GM04504 (cell line): ENCODE measurements around the gene STARD3.

Experiments
- DNase-seq: peaks from one replicate; pipeline ENCODE4 v3.0.0-alpha.2; 2012; ENCODE audit warnings: low read depth

The STARD3 gene

GRCh38 chr17:39660397-39661385 is 23.7 kb downstream of the STARD3 start:
- DNase-seq: no peak

- no peak for DNase-seq
These were observed 25.0 kb downstream of the STARD3 start for GRCh38 chr17:39661744-39662541.

- no peak for DNase-seq
These were observed 25.8 kb downstream of the STARD3 start for GRCh38 chr17:39662551-39663339.

- no peak for DNase-seq
These were observed 26.4 kb downstream of the STARD3 start for GRCh38 chr17:39663340-39663687.

GRCh38 chr17:39663688-39664580 is 27.0 kb downstream of the STARD3 start:
- DNase-seq: no peak

- no peak for DNase-seq
These were observed 27.9 kb downstream of the STARD3 start, which contains the start of gene TCAP for GRCh38 chr17:39664581-39665561. TCAP (plus strand) TSS chr17:39665349; CDS start chr17:39665360, 11 bp downstream.

- no peak for DNase-seq
These were observed 28.8 kb downstream of the STARD3 start for GRCh38 chr17:39665642-39666224.

GRCh38 chr17:39666231-39666600 is 29.3 kb downstream of the STARD3 start:
- DNase-seq: no peak

- DNase-seq: no peak
These were observed 29.8 kb downstream of the STARD3 start for GRCh38 chr17:39666601-39667261.

GRCh38 chr17:39667262-39667944 is 30.5 kb downstream of the STARD3 start:
- no peak for DNase-seq

- no peak for DNase-seq
These were observed 31.3 kb downstream of the STARD3 start, which contains the start of gene PNMT for GRCh38 chr17:39667945-39668924. PNMT (plus strand) TSS chr17:39668453; CDS start chr17:39668476, 23 bp downstream.

- DNase-seq: no peak
These were observed 33.2 kb downstream of the STARD3 start for GRCh38 chr17:39669897-39670735.

- no peak for DNase-seq
These were observed 33.8 kb downstream of the STARD3 start for GRCh38 chr17:39670746-39671145.

GRCh38 chr17:39671651-39672521 is 34.9 kb downstream of the STARD3 start:
- no peak for DNase-seq
